Endothelial cell of umbilical vein (primary cell): ENCODE results near the gene CYP39A1. TPM values are rescaled to one million over a fixed set of nuclear protein-coding genes. Genes with fewer than 3 reads are reported as not detected.

Source experiments
- BruUV-seq: library from RNA; stranded (reverse); fragments of 400-500 nt; replicated peaks from 2 replicates; lab custom pipeline; 2021; lab: Mats Ljungman, UMichigan
- CTCF ChIA-PET: fragments of 300-600, 350-600 bp; sonication (Branson Sonifier 250); formaldehyde crosslinking; loops from one replicate; lab custom pipeline; 2021; ENCODE audit warnings: antibody characterized with exemption, inconsistent platforms; lab: Charles Lee
- POLR2A ChIA-PET: fragments of 300-600, 350-600 bp; sonication (Branson Sonifier 250); formaldehyde crosslinking; loops from one replicate; lab custom pipeline; 2021; ENCODE audit warnings: antibody characterized with exemption, inconsistent platforms; lab: Charles Lee
- DNase-seq: peaks from one replicate; pipeline ENCODE4 v3.0.0-alpha.2; 2011; ENCODE audit warnings: low read depth, low spot score
- FAIRE-seq: peaks from 2 replicates; lab custom pipeline; 2011; peaks lifted over from hg19 to GRCh38; lab: Jason Lieb, UNC
- H2AFZ ChIP-seq: 2 replicates; pipeline ENCODE4 v1.6.0; 2012; ENCODE audit warnings: low read depth, low read length, control low read depth, inconsistent platforms
- H3K27ac ChIP-seq: 2 replicates; pipeline ENCODE4 v1.5.1; 2011; ENCODE audit warnings: low read depth, mild to moderate bottlenecking, control low read depth, low read length, moderate library complexity; ENCODE audit not compliant: insufficient read depth
- H3K27me3 ChIP-seq, 2 experiments: 2 replicates each; pipeline versions ENCODE4 v1.6.0 to v1.6.1; 2011; ENCODE audit warnings: low read length in 2 of 2, mixed read lengths in 1 of 2; ENCODE audit not compliant: control insufficient read depth in 2 of 2, insufficient read depth in 2 of 2
- H3K36me3 ChIP-seq, 2 experiments: 2 replicates in 1 of 2; 3 replicates in 1 of 2; pipeline ENCODE4 v1.5.1; 2011; ENCODE audit warnings: low read length in 2 of 2, mild to moderate bottlenecking in 1 of 2, moderate library complexity in 1 of 2; ENCODE audit not compliant: control insufficient read depth in 2 of 2, insufficient read depth in 2 of 2; ENCODE audit errors: extremely low read depth in 1 of 2
- H3K4me1 ChIP-seq: 3 replicates; pipeline ENCODE4 v1.5.1; 2011; ENCODE audit warnings: mild to moderate bottlenecking, low read length; ENCODE audit not compliant: control insufficient read depth, insufficient read depth; ENCODE audit errors: extremely low read depth
- H3K4me2 ChIP-seq: 2 replicates; pipeline ENCODE4 v1.6.1; 2011; ENCODE audit warnings: low read length, control low read depth, mixed read lengths; ENCODE audit not compliant: insufficient read depth
- H3K4me3 ChIP-seq, 3 experiments: fragments of 200-600 bp in 1 of 3; sonication (generic), shearing (Covaris generic) in 1 of 3; replicated peaks in 1 of 3; 2 replicates each; pipeline ENCODE4 v1.5.1; 2011 to 2016; ENCODE audit warnings: control low read depth in 3 of 3, low read length in 3 of 3, mild to moderate bottlenecking in 2 of 3, inconsistent platforms in 1 of 3, low read depth in 1 of 3, moderate library complexity in 1 of 3; ENCODE audit not compliant: insufficient read depth in 1 of 3
- H3K79me2 ChIP-seq: 2 replicates; pipeline ENCODE4 v1.6.0; 2012; ENCODE audit warnings: low read length, inconsistent platforms; ENCODE audit not compliant: control insufficient read depth, insufficient read depth
- H3K9ac ChIP-seq: replicated peaks from 2 replicates; pipeline ENCODE3; 2011; ENCODE audit warnings: low read length, control low read depth; ENCODE audit not compliant: insufficient read depth; ENCODE audit errors: extremely low read depth
- H3K9me1 ChIP-seq: replicated peaks from 3 replicates; pipeline ENCODE4 v1.6.0; 2011; ENCODE audit warnings: mild to moderate bottlenecking, low read length; ENCODE audit not compliant: control insufficient read depth, insufficient read depth; ENCODE audit errors: extremely low read depth
- H3K9me3 ChIP-seq: replicated peaks from 2 replicates; pipeline ENCODE4 v1.5.1; 2012; ENCODE audit warnings: low read length, inconsistent platforms; ENCODE audit not compliant: control insufficient read depth, insufficient read depth
- H4K20me1 ChIP-seq: replicated peaks from 2 replicates; pipeline ENCODE3; 2011; ENCODE audit warnings: mild to moderate bottlenecking, low read length; ENCODE audit not compliant: control insufficient read depth, insufficient read depth; ENCODE audit errors: extremely low read depth
- EZH2 ChIP-seq: IDR thresholded peaks from 2 replicates; pipeline ENCODE4 v1.6.1; 2012; ENCODE audit warnings: borderline replicate concordance, low read depth, mild to moderate bottlenecking, moderate library complexity, low read length, inconsistent platforms; ENCODE audit not compliant: severe bottlenecking
- FOS ChIP-seq: IDR thresholded peaks from 2 replicates; pipeline ENCODE4 v1.6.1; 2011; ENCODE audit warnings: mild to moderate bottlenecking, low read length, moderate library complexity, borderline replicate concordance; ENCODE audit not compliant: insufficient read depth
- GATA2 ChIP-seq: IDR thresholded peaks from 2 replicates; pipeline ENCODE4 v1.7.0; 2011; ENCODE audit warnings: low read depth, mild to moderate bottlenecking, moderate library complexity, mixed read lengths, low read length; ENCODE audit not compliant: insufficient read length, insufficient read depth
- JUN ChIP-seq: IDR thresholded peaks from 2 replicates; pipeline ENCODE4 v1.6.1; 2011; ENCODE audit warnings: borderline replicate concordance, low read depth; ENCODE audit not compliant: insufficient read length, insufficient read depth
- MYC ChIP-seq: IDR thresholded peaks from one replicate; pipeline ENCODE4 v1.6.1; 2011; ENCODE audit warnings: mild to moderate bottlenecking, low read depth, low read length
- POLR2A ChIP-seq: IDR thresholded peaks from 2 replicates; pipeline ENCODE4 v1.6.1; 2012; ENCODE audit warnings: low read depth, mild to moderate bottlenecking, control low read depth, low read length
- POLR2AphosphoS5 ChIP-seq: IDR thresholded peaks from 2 replicates; pipeline ENCODE4 v1.6.1; 2012; ENCODE audit warnings: low read depth, mild to moderate bottlenecking, control low read depth, low read length, moderate library complexity; ENCODE audit not compliant: insufficient read depth
- dilution Hi-C: fragments of 300-500 bp; cut with MboI; formaldehyde crosslinking; loops from one replicate; pipeline ENCODE4 v1.15.0; 2019; ENCODE audit warnings: low sequenced_read_pairs; ENCODE audit not compliant: extremely low pct_ligation_motif_present
- intact Hi-C: fragments of 100-400 bp; cut with micrococcal nuclease; formaldehyde crosslinking; loops from one replicate; pipeline ENCODE4 v1.10.0; 2022
- polyA plus RNA-seq, 4 experiments: library from polyadenylated mRNA; depleted of rRNA in 3 of 4; stranded (reverse) in 3 of 4; unstranded in 1 of 4; fragments of >200 nt; gene quantifications; 2 replicates each; pipeline versions ENCODE4 v1.2.1 to v1.2.3, GENCODE V29; 2011 to 2012; ENCODE audit warnings: missing spikeins in 1 of 4
- total RNA-seq: library from RNA; stranded (reverse); gene quantifications from 2 replicates; pipeline ENCODE4 v1.2.3, GENCODE V29; 2021
- TF ChIP-seq, protein P1 (sequence below): IDR thresholded peaks from 2 replicates; pipeline ENCODE4 v1.6.1; 2011; ENCODE audit not compliant: insufficient read depth, insufficient read length
- TF ChIP-seq, protein P2 (sequence below), 2 donors: IDR thresholded peaks; 1 replicate in 1 of 2; 2 replicates in 1 of 2; pipeline ENCODE4 v1.5.1; 2011; ENCODE audit warnings: low read length in 2 of 2, mild to moderate bottlenecking in 2 of 2, moderate library complexity in 2 of 2, control low read depth in 1 of 2, inconsistent platforms in 1 of 2, low read depth in 1 of 2; ENCODE audit not compliant: insufficient read depth in 1 of 2; ENCODE audit errors: extremely low read depth in 1 of 2

Gene CYP39A1
- total and polyA plus RNA-seq, 2 donors (not counting 3 experiments of a cell fraction or from before 2014, with no cell fraction given), result not detected

DNA sequence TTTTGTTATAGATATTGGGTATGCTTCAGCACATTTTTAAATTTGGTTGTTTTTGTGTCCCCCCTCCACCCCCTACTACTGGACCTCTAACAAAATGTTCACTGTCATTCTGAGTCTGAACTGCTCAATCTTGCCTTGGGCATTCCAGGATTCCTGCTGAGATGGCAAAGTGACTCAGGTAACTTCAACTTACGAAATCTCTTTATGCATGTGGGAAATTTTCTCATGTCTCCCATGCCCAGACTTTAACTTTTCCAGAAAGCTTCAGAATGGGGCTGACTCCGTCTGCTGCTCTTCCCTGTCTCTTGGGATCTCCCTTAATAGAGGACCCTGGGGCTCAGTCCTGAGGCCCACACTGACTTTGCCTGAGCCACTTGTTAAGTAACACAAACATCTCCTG lies 14.0 kb downstream of the CYP39A1 start:
- dilution Hi-C loops, result no loop called here

More for the DNA sequence above, 14.0 kb downstream of the CYP39A1 start:
- Histone ChIP-seq H3K9me3 (no peaks in the 10 kb centered on the region), H3K4me3 (no peak overlapping the region), H4K20me1 (no peaks in the 10 kb centered on the region), H3K27me3 (no peaks in the 10 kb centered on the region), H3K79me2 (no peaks in the 10 kb centered on the region), H3K27ac (no peak overlapping the region), H2AFZ (no peak overlapping the region), H3K4me2 (no peak overlapping the region), H3K9ac (no peak overlapping the region), H3K9me1 (no peaks in the 10 kb centered on the region), H3K36me3 (no peaks in the 10 kb centered on the region), H3K4me1 (no peaks in the 10 kb centered on the region)
- ChIA-PET CTCF (no interaction called here), POLR2A (no interaction called here)
- BruUV-seq, result no TSS peak
- intact Hi-C loops, result no loop called here
- DNase-seq (no peak), FAIRE-seq (no peak)
- TF ChIP-seq JUN (no peak), POLR2AphosphoS5 (no peak), POLR2A (no peak), GATA2 (no peak), MYC (no peak), FOS (no peak), EZH2 (no peak)
- TF ChIP-seq, protein P1, sequence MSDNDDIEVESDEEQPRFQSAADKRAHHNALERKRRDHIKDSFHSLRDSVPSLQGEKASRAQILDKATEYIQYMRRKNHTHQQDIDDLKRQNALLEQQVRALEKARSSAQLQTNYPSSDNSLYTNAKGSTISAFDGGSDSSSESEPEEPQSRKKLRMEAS, result no peak
- TF ChIP-seq, protein P2, sequence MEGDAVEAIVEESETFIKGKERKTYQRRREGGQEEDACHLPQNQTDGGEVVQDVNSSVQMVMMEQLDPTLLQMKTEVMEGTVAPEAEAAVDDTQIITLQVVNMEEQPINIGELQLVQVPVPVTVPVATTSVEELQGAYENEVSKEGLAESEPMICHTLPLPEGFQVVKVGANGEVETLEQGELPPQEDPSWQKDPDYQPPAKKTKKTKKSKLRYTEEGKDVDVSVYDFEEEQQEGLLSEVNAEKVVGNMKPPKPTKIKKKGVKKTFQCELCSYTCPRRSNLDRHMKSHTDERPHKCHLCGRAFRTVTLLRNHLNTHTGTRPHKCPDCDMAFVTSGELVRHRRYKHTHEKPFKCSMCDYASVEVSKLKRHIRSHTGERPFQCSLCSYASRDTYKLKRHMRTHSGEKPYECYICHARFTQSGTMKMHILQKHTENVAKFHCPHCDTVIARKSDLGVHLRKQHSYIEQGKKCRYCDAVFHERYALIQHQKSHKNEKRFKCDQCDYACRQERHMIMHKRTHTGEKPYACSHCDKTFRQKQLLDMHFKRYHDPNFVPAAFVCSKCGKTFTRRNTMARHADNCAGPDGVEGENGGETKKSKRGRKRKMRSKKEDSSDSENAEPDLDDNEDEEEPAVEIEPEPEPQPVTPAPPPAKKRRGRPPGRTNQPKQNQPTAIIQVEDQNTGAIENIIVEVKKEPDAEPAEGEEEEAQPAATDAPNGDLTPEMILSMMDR (IDR thresholded peaks at IDR 0.05; ENCODE audit: extremely low read depth in 1 of 2, insufficient read depth in 1 of 2, low read depth in 1 of 2, low read length in 2 of 2), result no peak
